OCI-LY3 (cell line): ENCODE data around the gene DARS2.
"Not testable (repeated sequence)": the region's sequence is repeated elsewhere in the genome, so short reads cannot be mapped to it uniquely, and the experiment has no call there.

Source experiments
- H2AFZ ChIP-seq: fragments of 200-600, 300-600 bp; shearing (Covaris generic); 2 replicates; pipeline ENCODE4 v1.6.0; 2014; ENCODE audit warnings: antibody characterized with exemption, low read depth, low read length
- H3K27ac ChIP-seq: fragments of 200-600, 300-600 bp; sonication (generic); 2 replicates; pipeline ENCODE4 v1.5.1; 2014; ENCODE audit warnings: mild to moderate bottlenecking, low read length, moderate library complexity, mixed read lengths
- H3K27me3 ChIP-seq: fragments of 200-600, 300-600 bp; sonication (generic); 2 replicates; pipeline ENCODE4 v1.6.1; 2014; ENCODE audit warnings: low read depth, low read length, mixed read lengths
- H3K36me3 ChIP-seq: fragments of 200-600, 300-600 bp; sonication (generic); replicated peaks from 2 replicates; pipeline ENCODE3; 2014; ENCODE audit warnings: low read depth, low read length, mixed read lengths
- H3K4me1 ChIP-seq: fragments of 300-600, 200-600 bp; sonication (generic); 2 replicates; pipeline ENCODE4 v1.6.1; 2014; ENCODE audit warnings: low read length, mixed read lengths
- H3K4me2 ChIP-seq: fragments of 200-600, 300-600 bp; sonication (generic); 2 replicates; pipeline ENCODE4 v1.6.1; 2014; ENCODE audit warnings: low read length, mixed read lengths
- H3K4me3 ChIP-seq: fragments of 300-600, 200-600 bp; sonication (generic); 2 replicates; pipeline ENCODE4 v1.5.1; 2014; ENCODE audit warnings: antibody characterized with exemption, mild to moderate bottlenecking, low read length, moderate library complexity
- H3K79me2 ChIP-seq: fragments of 300-600, 200-600 bp; shearing (Covaris generic); 2 replicates; pipeline ENCODE4 v1.6.1; 2014; ENCODE audit warnings: mild to moderate bottlenecking, low read length, mixed read lengths
- H3K9ac ChIP-seq: fragments of 300-600, 200-600 bp; shearing (Covaris generic); 2 replicates; pipeline ENCODE4 v1.6.0; 2014; ENCODE audit warnings: mild to moderate bottlenecking, low read length, moderate library complexity
- H3K9me3 ChIP-seq: fragments of 200-600, 300-600 bp; shearing (Covaris generic); 2 replicates; pipeline ENCODE4 v1.6.1; 2014; ENCODE audit warnings: low read length, mixed read lengths; ENCODE audit not compliant: insufficient read depth
- H4K20me1 ChIP-seq: fragments of 200-600, 300-600 bp; sonication (generic); 2 replicates; pipeline ENCODE4 v1.6.1; 2016; ENCODE audit warnings: low read length, mixed read lengths; ENCODE audit not compliant: insufficient read depth
- CTCF ChIP-seq: fragments of 200-600, 300-600 bp; sonication (generic); IDR thresholded peaks from 2 replicates; pipeline ENCODE4 v1.5.1; 2014; ENCODE audit warnings: antibody characterized with exemption, low read length, low read depth
- EZH2phosphoT487 ChIP-seq: fragments of 200-600 bp; shearing (Covaris generic); IDR thresholded peaks from 2 replicates; pipeline ENCODE4 v1.6.1; 2018; ENCODE audit warnings: antibody characterized with exemption, mixed run types, low read depth

The DARS2 gene

GRCh38 chr1:173861731-173862145, 37.3 kb downstream of the DARS2 start:
- Histone ChIP-seq H4K20me1 (peaks cover 40% of the 10 kb centered on the region), H3K9me3 (no peaks in the 10 kb centered on the region), H3K4me2 (no peak overlapping the region), H3K4me3 (no peak overlapping the region), H3K4me1 (peaks cover 36% of the 10 kb centered on the region), H3K9ac (no peak overlapping the region), H2AFZ (no peak overlapping the region), H3K36me3 (peaks cover 62% of the 10 kb centered on the region), H3K27ac (peak overlapping the region; percentile 82), H3K27me3 (no peaks in the 10 kb centered on the region), H3K79me2 (peaks cover 23% of the 10 kb centered on the region)
- TF ChIP-seq CTCF (no peak), EZH2phosphoT487 (no peak)

- not testable (repeated sequence) for H3K4me2 ChIP-seq, H3K27me3 ChIP-seq, H2AFZ ChIP-seq, H3K9ac ChIP-seq, H3K4me3 ChIP-seq, H3K9me3 ChIP-seq
- Histone ChIP-seq H4K20me1 (peaks cover 43% of the 10 kb centered on the region), H3K4me1 (peaks cover 37% of the 10 kb centered on the region), H3K79me2 (peaks cover 28% of the 10 kb centered on the region), H3K27ac (peak overlapping the region; percentile 82), H3K36me3 (peaks cover 64% of the 10 kb centered on the region)
These were observed 37.8 kb downstream of the DARS2 start for GRCh38 chr1:173862146-173862768.

- TF ChIP-seq EZH2phosphoT487: no peak
- no peak for TF ChIP-seq CTCF
- no peaks in the 10 kb centered on the region for H3K9me3 ChIP-seq
- no peak overlapping the region for H3K4me3 ChIP-seq
- H3K9ac ChIP-seq: no peak overlapping the region
- peaks cover 63% of the 10 kb centered on the region for H3K36me3 ChIP-seq
- H3K27ac ChIP-seq: peak overlapping the region; percentile 82
- H2AFZ ChIP-seq: no peak overlapping the region
- no peaks in the 10 kb centered on the region for H3K27me3 ChIP-seq
- peaks cover 43% of the 10 kb centered on the region for H4K20me1 ChIP-seq
- H3K4me1 ChIP-seq: peaks cover 37% of the 10 kb centered on the region
- no peak overlapping the region for H3K4me2 ChIP-seq
- peaks cover 33% of the 10 kb centered on the region for H3K79me2 ChIP-seq
These were observed 38.3 kb downstream of the DARS2 start for GRCh38 chr1:173862769-173863223.

- peak overlapping the region; percentile 95; the same call in 1 of the 2 replicates for H3K4me2 ChIP-seq
- H3K4me3 ChIP-seq: no peak overlapping the region
- no peaks in the 10 kb centered on the region for H3K9me3 ChIP-seq
- peaks cover 43% of the 10 kb centered on the region for H4K20me1 ChIP-seq
- H3K4me1 ChIP-seq: peaks cover 37% of the 10 kb centered on the region
- H3K9ac ChIP-seq: no peak overlapping the region
- TF ChIP-seq EZH2phosphoT487: no peak
- TF ChIP-seq CTCF: no peak
- H3K79me2 ChIP-seq: peaks cover 34% of the 10 kb centered on the region
- no peak overlapping the region for H2AFZ ChIP-seq
- peak overlapping the region; percentile 82 for H3K27ac ChIP-seq
- peaks cover 58% of the 10 kb centered on the region for H3K36me3 ChIP-seq
- no peaks in the 10 kb centered on the region for H3K27me3 ChIP-seq
These were observed 39.0 kb downstream of the DARS2 start for GRCh38 chr1:173863224-173864161.
